Activated T-helper 1 cell treated with anti-CD3 and anti-CD28 coated beads, Interleukin-2, amount 50 U/mL, for 16 hours (primary cell): ENCODE measurements around the gene TM2D3.

ENCODE experiments used
- DNase-seq, 2 donors: peaks; one replicate each; pipeline ENCODE4 v3.0.0-alpha.2; 2020; ENCODE audit warnings: low read depth in 1 of 2, low spot score in 1 of 2

The TM2D3 gene

DNA sequence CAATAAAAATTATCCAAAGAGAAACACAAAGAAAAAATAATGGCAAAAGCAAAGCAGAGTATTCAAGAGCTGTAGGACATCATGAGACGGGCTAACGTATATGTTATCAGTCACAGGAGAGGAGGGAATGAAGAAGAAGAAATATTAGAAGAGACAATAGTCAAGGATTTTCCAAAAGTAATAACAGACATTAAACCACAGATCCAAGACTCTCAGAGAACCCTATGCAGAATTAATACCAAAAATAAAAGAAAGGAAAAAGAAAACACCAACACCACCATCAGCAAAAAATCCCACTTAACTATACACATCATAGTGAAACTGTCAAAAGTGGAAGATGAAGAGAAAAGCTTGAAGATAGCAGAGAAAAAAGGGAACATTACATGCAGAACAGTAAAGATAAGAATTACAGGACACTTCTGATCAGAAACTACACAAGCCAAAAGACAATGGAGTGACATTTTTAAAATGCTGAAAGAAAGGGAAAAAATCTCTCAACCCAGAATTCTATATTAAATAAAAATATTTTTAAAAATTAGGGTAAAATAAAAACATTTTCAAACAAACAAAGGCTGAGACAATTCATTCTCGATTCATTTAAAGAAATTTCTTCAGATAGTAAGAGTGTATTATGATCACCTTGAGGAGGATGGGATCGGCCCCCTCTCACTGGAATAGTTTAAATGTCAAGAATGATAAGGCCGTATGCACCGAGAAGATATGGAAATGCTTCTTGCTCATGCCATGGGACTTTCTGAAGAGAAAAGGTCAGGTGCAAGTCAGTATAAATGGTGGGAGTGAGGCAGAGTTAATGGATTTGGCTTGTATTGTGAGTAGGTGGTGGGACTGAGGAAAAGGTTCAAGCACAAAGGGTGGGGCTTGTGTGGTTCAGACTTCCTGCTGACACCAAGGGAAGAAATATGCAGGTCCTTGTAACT lies 28.5 kb downstream of the TM2D3 start:
- DNase-seq, result no peak

DNA sequence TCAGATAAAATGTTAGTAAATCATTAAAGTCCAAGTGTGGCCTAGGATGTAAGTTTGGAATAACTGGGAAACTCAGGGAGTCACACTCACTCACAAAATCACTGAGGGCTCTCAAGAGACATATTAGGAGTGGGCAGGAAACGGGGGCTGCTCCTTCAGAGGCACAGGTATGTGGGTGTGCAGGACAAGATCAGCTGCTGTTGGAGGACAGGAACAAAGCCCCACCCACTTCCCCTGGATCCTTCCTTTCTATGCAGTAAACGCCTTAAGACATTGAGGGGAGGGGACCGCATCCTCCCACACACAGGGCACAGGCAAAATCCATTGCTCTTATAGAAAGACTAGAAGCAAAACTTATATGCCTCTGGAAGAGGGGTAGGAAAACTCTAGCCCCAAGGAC lies 30.2 kb downstream of the TM2D3 start:
- DNase-seq, result no peak

DNA sequence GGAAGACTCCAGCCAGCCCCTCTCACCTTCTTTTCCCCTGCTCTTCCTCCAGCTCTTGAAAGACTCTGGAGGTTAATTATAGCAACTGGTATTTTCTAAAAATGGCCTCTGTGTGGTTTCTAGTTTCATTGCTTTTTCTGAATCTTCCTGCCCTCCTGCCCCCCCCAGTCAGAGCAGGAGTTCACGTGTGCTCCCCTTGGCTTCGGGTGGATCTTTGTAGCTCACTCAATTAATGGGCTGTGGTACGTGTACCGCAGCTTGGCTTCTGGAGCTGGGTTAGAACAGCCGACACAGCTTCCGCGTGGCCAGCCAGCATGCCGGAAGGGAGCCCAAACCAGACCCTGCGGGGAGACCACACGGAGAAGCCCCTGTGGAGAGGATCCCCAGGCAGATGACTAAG lies 31.5 kb downstream of the TM2D3 start:
- no peak for DNase-seq

DNA sequence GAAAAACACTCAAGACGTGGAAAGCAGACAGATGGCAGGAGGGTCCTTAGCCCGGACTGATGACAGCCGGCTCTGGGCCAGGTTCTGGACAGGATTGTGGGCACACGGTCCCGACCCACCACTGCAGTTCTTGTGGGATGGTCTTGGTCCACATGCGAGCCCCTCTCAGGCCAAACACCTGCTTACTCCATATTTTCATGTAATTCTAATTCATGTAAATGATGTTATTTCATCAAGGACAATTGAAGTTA lies 32.6 kb downstream of the TM2D3 start:
- DNase-seq, result no peak

DNA sequence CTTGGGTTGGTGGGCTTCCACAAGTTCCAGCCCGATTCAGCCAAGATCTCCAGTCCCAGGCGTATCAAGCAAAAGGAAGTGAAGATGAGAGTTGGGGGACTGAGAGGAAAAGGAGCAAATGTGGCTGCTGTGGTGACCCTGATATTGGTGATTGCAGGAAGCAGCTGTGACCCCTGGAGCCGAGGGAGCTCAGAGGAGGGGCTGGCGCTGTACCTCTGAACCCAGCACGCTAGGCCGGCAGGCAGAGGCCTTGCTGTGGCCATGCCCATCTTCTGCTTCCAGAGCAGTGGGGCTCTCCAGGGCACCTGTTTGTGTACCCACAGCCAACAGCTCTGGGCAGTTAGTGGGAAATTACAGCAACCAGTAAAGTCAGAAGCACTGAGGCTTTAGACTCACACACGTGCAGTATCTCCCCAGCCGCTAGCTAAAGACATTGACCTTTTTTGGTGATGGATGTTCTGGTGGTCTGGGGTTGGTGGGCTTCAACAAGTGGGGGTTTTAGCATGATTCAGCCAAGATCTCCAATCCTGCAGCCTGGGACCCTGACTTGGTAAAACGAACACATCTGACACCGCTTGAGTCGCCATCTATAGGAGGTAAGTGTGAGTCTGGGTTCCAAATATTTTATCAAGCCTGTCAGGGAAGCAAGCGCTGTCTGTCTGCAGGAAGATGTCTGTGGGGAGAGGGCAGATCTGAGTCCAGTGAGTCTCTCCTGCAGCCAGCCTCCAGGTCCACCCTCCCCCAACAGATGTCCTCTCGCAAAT lies 33.1 kb downstream of the TM2D3 start:
- no peak for DNase-seq

DNA sequence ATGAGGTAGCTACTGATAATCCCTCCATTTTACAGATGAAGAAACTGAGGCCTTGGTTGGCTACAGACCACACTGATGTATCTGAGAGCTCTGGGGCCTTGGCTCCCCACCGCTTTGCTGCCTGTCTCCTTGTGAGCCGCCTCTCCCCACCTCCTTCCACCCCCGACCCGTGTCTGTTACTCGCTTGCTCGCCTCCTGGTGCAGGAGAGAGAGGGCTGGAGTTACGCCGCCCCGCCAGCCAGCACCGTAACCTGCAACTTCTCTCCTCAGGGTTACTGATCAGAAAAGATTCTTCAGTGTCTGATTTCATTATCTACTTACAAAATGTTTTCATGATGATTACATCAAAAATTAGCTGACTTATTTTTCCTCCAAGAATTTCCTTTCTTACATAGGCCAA lies 34.1 kb downstream of the TM2D3 start:
- DNase-seq, result no peak

DNA sequence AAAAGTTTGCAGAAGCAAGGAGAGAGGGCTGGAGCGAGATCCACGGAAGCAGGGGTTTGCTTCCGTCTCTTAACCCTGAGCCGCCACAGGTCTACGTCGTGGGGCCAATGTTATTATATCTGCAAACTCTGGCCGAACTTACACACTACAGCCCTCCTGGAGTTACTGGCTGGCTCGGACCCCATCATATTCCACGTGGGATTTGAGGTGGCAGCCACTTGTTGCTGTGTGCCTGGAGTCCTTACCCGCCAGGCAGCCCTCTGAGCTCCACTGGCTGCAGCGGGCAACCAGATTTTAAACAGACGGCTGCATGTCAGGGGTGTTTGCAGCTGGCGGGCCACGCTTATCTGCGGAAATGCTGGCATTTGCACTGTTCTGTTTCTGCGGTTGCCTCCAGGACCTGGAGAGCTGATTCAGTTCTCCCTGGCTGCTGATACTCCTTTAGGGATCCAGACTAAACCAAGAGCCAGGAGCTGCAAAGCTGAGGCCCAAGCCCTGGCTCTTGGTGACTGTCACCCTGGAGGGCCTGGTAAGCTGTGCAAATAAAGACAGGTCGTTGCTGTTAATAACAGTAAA lies 34.7 kb downstream of the TM2D3 start:
- DNase-seq, result no peak

DNA sequence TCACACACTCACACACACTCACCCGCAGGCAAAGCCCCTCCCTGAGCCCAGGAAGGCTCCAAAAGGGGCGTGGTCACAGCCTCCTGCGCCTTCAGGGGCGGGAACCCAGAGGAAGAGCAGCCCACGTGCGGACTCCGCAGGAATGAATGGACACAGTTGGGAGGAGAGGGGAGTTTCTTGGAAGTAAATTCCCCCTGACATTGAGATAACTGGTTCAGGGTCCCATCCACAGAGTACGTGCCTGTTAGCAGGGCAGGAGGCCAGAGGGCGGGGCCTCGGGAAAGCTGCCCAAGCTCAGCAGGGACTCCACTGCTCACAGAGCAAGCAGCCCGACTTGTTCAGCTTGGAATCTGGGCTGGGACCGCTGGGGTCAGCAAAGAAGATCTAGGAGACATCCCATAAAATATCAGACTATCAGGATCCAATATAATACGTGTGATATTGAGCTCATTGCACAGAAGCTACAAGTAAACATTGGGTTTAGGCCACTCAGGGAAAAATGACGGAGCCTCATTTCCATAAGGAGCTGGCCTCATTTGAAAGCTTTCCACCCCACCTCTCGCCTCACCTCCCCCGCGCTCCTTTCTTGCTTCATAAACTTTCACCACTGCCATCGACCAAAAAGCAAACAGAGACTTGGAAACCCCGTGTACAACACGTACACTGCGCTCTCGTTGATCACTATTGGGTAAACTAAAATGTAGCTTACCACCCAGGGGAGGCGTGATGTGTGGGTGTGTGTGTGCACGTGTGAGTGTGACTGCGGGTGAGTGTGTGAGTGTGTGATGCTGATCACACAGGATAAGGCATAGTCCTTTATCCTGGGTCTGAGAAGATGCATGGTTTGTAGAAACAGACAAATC lies 36.0 kb downstream of the TM2D3 start:
- no peak for DNase-seq

DNA sequence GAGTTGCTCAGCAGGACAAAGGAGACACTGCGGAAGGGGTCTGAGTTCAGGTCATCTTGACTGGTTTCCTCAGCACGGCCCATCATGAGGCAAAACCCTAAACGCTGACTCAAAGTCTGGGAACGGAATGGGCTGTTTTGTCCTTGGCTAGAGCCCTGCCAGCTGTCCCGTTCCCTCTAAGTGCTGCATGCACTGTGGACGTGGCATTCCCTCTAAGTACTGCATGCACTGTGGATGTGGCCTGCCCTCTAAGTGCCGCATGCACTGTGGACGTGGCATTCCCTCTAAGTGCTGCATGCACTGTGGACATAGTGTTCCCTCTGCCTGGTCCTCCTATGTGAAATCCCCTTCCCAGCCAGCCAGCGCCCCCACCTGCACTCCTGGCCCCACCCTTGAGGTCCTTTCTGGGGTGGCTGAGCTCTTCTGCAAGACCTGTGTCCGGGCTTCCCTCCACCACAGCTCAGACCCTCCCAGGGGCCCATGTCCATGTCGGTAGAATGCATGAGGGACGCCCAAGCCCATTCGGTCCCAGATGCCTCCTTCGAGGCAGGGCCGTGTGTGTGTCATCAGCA lies 36.7 kb downstream of the TM2D3 start:
- no peak for DNase-seq

DNA sequence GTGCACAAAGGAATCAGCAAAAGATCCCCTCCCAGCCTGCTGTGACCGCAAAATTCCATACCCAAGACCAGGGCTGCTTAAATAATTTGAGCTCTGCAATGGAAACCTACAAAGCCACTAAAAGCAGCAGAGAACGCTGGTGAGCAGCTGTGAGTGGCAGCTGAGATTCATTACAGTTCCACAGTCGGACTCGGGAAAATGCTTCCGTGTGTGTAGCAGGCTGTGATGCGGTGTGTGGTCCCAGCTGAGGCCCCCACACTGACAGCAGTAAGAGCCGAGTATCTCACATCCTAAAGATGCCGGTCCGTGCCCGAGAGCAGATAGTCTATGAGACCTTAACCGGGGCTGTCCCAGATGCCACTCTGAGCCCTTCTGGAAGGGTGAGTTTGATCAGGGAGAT lies 37.4 kb downstream of the TM2D3 start:
- no peak for DNase-seq

DNA sequence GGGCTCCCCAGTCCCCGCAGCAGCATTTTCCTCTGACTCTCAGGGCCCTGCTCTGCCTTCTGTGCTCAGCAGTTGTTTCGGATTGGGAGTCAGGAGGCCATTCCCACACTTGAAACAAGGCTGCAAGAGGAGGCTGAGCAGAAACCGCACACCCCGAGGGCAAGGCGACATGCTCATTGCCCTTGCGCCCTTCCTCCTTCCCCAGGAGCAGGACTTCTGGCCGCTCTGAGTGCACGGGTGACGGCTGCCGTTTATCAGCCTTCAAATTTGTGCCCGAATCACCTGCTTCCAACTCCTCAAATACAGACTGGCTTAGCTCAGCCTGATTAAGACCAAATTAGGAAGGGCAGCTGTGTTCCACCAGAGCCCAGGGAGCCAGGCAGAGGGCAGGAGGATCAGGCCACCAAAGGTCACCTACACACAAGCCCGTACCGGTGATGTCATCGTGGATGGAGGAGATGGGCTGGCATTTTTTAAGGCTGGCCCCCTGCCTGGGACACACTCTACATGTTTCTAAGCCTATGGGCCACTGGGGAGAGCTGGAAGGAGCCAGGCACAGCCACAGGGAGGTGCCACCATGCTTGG lies 38.1 kb downstream of the TM2D3 start:
- DNase-seq, result no peak

DNA sequence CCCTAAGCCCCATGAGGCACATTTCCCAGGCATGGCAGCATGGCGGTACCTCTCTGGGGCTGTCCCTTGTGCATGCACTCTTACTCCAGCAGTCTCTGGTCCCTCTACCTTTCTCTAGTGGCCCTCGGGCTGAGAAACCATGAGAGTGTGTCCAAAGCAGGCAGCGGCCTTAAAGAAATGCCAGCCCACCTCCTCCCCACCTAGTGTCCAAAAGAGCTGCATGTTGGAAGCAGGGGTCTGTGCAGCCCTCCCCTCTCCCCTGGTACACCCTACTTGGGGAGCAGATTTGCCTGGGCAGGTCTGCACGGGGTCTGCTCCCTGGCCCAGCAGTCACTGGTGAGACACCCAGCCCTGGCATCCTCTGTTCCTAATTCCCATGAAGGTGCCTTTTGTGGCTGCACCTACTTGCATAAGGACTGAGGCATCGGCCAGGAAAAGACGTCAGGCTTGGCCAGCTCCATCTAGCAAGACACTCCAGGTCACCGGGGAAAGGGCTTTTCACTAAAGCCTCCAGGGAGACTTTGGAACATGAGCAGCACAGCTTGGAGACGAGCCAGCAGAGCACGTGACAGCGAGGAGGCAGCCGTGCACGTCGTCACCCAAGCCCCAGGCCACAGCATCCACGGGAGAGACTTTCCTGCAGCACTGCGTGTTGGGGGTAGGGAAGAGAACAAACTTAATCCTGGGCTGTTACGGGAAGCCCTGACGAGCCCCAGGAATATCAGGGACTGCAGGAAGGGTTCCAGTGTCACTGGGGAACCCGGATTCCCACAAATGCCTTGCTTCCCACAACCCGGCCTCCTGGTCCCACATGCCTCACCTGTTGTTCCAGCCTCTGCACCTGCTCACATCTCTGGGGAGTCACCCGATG lies 38.8 kb downstream of the TM2D3 start:
- DNase-seq, result no peak

DNA sequence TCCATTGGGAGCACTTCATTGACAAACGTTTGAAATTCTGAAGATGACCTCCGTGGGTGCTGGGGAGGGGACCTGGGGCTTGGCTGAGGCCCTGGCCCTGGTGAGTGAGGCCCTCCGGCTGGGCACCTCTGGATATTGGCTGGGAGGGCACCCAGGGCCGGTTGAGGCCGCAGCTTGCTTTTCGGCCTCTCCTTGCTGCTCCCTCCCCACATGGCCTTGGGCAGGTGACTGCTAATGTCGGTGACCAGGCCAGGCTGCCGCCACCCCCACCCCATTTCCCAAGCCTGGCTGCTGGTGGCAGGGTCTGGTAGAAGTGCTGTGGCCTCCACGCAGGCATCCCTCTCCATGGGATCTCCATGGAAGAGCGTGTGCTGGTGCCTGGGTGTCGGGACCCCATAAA lies 39.5 kb downstream of the TM2D3 start:
- no peak for DNase-seq

DNA sequence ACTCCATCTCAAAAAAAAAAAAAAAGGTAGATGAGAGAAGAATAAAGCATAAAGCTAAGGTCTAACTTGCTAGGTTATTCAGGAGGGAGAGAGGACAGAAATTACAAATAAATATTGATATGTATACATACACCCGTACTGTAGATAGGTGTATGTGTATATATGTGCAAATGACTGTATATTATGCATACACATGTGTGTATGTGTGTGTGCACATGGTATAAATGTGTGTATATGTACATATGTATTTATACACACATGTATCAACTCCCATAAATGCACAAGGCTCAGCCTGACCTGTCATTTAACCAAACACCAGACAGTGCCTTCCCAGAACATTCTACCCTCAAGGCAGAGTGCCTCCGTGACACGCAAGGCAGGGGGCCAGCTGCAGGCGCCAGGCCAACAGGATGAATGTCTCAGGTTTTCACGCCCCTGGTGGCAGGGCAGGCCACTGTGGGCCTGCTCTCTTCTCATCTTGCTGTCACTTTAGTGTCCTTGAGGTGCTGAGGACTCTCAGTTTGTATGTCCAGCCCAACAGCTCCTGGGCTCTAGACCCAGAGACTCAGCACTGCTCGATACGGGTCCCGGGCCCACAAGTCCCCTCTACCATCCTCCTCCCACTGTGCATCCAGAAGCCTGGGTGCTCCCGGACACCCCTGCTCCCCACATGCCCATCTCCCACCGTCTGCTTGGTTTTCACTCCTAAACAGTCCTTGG lies 40.4 kb downstream of the TM2D3 start:
- no peak for DNase-seq

DNA sequence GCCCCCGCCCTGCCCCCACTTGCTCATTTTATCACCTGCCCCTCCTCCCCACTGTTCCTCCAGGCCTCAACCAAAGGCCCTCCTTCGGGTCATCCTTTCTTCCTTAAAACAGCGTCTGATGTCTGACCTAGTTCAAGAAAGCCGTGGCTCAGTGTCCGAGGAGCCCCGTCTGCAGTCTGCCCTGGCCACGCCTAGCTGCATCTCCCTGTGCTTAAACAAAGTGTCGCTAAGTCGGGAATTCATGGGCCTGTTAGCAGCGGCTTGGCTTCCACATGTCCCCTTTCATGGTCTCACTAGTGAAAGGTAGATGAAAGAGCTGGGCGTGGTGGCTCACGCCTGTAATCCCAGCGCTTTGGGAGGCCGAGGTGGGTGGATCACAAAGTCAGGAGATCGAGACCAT lies 41.2 kb downstream of the TM2D3 start:
- DNase-seq, result no peak

DNA sequence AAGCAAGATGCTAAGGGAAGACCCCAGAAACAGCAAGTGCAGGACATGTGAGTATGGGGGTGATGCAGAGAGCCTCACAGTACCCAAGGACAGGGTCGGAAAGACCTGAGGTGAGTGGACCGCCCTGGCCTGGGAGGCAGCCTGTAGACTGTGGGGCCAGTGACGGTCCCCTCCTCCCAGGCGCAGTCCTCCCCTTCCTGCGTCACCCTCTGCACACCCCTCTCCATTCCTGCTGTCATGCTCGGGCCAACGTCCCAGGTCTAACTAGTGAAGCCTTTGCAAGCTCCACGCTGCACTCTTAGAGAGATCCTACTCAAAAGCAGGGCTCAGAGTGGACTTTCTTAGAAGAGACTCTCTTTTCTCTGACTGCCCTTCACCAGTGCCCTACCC lies 41.6 kb downstream of the TM2D3 start:
- DNase-seq, result no peak

DNA sequence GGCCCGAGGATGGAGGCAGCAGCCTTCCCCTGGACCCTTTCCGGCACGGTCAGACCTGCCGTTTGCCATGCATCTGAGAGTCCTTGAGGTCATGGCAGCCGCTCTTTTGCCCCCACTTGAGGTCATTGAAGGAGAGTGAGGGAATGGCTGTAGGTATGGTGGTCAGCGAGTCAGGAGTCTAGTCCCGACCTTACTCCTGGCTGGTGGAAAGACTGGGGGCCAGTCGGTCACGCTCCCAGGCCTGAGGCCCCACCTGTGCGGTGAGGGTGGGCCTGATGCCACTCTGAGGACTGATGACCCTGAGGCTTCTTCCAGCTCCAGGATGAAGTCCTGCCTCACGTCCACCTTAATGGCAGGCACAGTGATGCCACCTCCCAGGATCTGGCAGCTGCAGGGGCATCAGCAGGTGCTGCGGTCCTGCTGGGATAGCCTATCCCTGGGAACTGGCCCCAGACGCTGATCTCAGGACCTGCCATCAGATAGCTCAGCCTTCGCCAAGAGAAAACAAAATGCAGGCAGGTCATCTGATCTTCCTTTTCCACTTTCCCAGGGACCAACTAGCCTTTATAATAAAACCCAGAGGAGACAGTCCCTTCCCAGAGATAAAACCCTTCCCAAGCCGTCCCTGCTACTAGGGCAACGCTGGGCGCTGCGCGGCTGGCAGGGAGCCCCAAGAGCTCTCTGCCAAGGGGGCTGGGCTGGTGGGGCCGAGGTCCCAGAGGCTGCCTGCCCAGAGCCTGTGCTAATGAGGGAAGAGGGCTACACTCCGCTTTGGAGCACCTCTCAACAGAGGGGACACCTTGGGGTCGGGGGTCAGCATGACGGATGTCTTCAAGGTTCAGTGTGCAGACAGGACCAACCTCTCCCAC lies 42.2 kb downstream of the TM2D3 start:
- no peak for DNase-seq

DNA sequence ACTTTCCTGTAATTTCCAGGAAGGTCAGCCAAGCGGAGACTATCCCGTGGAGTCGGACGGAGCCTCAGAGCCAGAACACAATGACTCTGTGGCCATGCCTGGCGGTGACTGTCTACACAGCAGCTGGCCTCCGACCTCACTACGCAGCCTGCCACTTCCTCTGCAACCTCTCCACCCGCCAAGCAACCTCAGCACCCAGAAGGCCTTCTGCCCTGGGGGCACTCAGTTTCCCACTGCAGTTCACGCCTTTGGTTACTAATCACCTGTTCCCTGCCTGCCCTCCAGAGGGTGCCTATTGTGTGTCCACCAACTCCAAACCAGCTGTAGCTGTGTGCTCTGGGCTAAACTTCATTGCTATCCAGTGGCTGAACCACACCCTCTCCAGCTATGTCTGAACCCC lies 44.0 kb downstream of the TM2D3 start:
- no peak for DNase-seq
